ENCODE measurements around the gene ABT1.

The ABT1 gene

GRCh38 chr6:26575494-26575939, 21.2 kb upstream of the ABT1 start:
- FAIRE-seq, result peak; percentile 65

GRCh38 chr6:26576407-26576843, 20.3 kb upstream of the ABT1 start:
- no peak for FAIRE-seq

GRCh38 chr6:26576929-26577719, 19.6 kb upstream of the ABT1 start:
- FAIRE-seq, result peak; percentile 67

- FAIRE-seq, result no peak
Measured at GRCh38 chr6:26577720-26578072, 19.1 kb upstream of the ABT1 start.

GRCh38 chr6:26578279-26578678, 18.5 kb upstream of the ABT1 start:
- no peak for FAIRE-seq

- FAIRE-seq, result no peak
Measured at GRCh38 chr6:26578741-26579140, 18.0 kb upstream of the ABT1 start.

GRCh38 chr6:26581164-26581915, 15.4 kb upstream of the ABT1 start:
- FAIRE-seq, result no peak

- FAIRE-seq, result no peak
Measured at GRCh38 chr6:26588965-26589364, 7.8 kb upstream of the ABT1 start.

GRCh38 chr6:26592649-26593048, 4.1 kb upstream of the ABT1 start:
- no peak for FAIRE-seq

- FAIRE-seq, result no peak
Measured at GRCh38 chr6:26593278-26594130, 3.2 kb upstream of the ABT1 start.

- FAIRE-seq, result no peak
Measured at GRCh38 chr6:26594131-26594498, 2.6 kb upstream of the ABT1 start.

GRCh38 chr6:26594730-26595632, 1.8 kb upstream of the ABT1 start:
- FAIRE-seq, result peak; percentile 92

GRCh38 chr6:26595669-26596269, 984 bp upstream of the ABT1 start:
- peak; percentile 37 for FAIRE-seq

- no peak for FAIRE-seq
Measured at GRCh38 chr6:26597389-26597766, 625 bp downstream of the ABT1 start.

- no peak for FAIRE-seq
Measured at GRCh38 chr6:26597821-26598220, 1.1 kb downstream of the ABT1 start.

GRCh38 chr6:26598267-26598666, 1.5 kb downstream of the ABT1 start:
- no peak for FAIRE-seq

- FAIRE-seq, result no peak
Measured at GRCh38 chr6:26599134-26599533, 2.4 kb downstream of the ABT1 start.

GRCh38 chr6:26599591-26599990, 2.8 kb downstream of the ABT1 start:
- FAIRE-seq, result no peak

- FAIRE-seq, result no peak
Measured at GRCh38 chr6:26600759-26601158, 4.0 kb downstream of the ABT1 start.

GRCh38 chr6:26602262-26602661, 5.5 kb downstream of the ABT1 start:
- FAIRE-seq, result no peak

GRCh38 chr6:26604026-26604425, 7.3 kb downstream of the ABT1 start:
- FAIRE-seq, result no peak

- no peak for FAIRE-seq
Measured at GRCh38 chr6:26604797-26605196, 8.0 kb downstream of the ABT1 start.
